Neuronal stem cell (in vitro differentiated cells): ENCODE measurements around the gene IFIT5.

Experiments used
- DNase-seq: peaks from one replicate; pipeline ENCODE4 v3.0.0-alpha.2; 2013; ENCODE audit warnings: low spot score
- H2AFZ ChIP-seq: one replicate; pipeline ENCODE4 v1.6.1; 2013; ENCODE audit warnings: mild to moderate bottlenecking, low read length, inconsistent platforms
- H2AK5ac ChIP-seq: 2 replicates; pipeline ENCODE4 v1.6.1; 2013; ENCODE audit warnings: low read depth, mild to moderate bottlenecking, inconsistent platforms, low read length, moderate library complexity, mixed read lengths
- H2BK120ac ChIP-seq: 2 replicates; pipeline ENCODE4 v1.6.1; 2013; ENCODE audit warnings: low read depth, mild to moderate bottlenecking, inconsistent platforms, low read length, moderate library complexity, mixed read lengths
- H2BK12ac ChIP-seq: one replicate; pipeline ENCODE4 v1.6.1; 2013; ENCODE audit warnings: low read length, inconsistent platforms
- H2BK15ac ChIP-seq: 2 replicates; pipeline ENCODE4 v1.6.1; 2013; ENCODE audit warnings: mild to moderate bottlenecking, low read length, inconsistent platforms, mixed read lengths
- H2BK5ac ChIP-seq: one replicate; pipeline ENCODE4 v1.6.1; 2013; ENCODE audit warnings: inconsistent platforms, mild to moderate bottlenecking, low read length, moderate library complexity
- H3K14ac ChIP-seq: one replicate; pipeline ENCODE4 v1.6.1; 2013; ENCODE audit warnings: low read length, inconsistent platforms
- H3K18ac ChIP-seq: 2 replicates; pipeline ENCODE4 v1.6.1; 2013; ENCODE audit warnings: low read length, inconsistent platforms
- H3K23ac ChIP-seq: 2 replicates; pipeline ENCODE4 v1.6.1; 2013; ENCODE audit warnings: low read depth, mild to moderate bottlenecking, mixed read lengths, low read length, inconsistent platforms; ENCODE audit not compliant: poor library complexity
- H3K27ac ChIP-seq: replicated peaks from 3 replicates; pipeline ENCODE4 v1.5.1; 2013; ENCODE audit warnings: low read length, inconsistent platforms
- H3K27me3 ChIP-seq, 3 experiments: 2 replicates each; pipeline ENCODE4 v1.6.1; 2013; ENCODE audit warnings: low read length in 3 of 3, mild to moderate bottlenecking in 2 of 3, inconsistent platforms in 1 of 3, low read depth in 1 of 3, mixed read lengths in 1 of 3, moderate library complexity in 1 of 3; ENCODE audit not compliant: control insufficient read depth in 3 of 3, insufficient read depth in 3 of 3
- H3K36me3 ChIP-seq, 2 donors: replicated peaks in 1 of 2; 2 replicates each; pipeline ENCODE4 v1.6.1; 2013; ENCODE audit warnings: low read length in 2 of 2; ENCODE audit not compliant: control insufficient read depth in 2 of 2, insufficient read depth in 2 of 2
- H3K4ac ChIP-seq: 2 replicates; pipeline ENCODE4 v1.6.1; 2013; ENCODE audit warnings: inconsistent platforms, mild to moderate bottlenecking, low read length, moderate library complexity
- H3K4me1 ChIP-seq, 2 donors: 1 replicate in 1 of 2; 2 replicates in 1 of 2; pipeline ENCODE4 v1.6.1; 2013; ENCODE audit warnings: low read length in 2 of 2, low read depth in 1 of 2; ENCODE audit not compliant: control insufficient read depth in 2 of 2, insufficient read depth in 1 of 2
- H3K4me2 ChIP-seq: one replicate; pipeline ENCODE4 v1.6.1; 2013; ENCODE audit warnings: mild to moderate bottlenecking, low read length, inconsistent platforms; ENCODE audit not compliant: insufficient read depth, poor library complexity, severe bottlenecking
- H3K4me3 ChIP-seq, 2 donors: 2 replicates each; pipeline ENCODE4 v1.5.1; 2013; ENCODE audit warnings: low read length in 2 of 2, mild to moderate bottlenecking in 2 of 2, inconsistent platforms in 1 of 2, moderate library complexity in 1 of 2
- H3K79me1 ChIP-seq: one replicate; pipeline ENCODE4 v1.6.1; 2013; ENCODE audit warnings: low read depth, mild to moderate bottlenecking, inconsistent platforms, low read length, moderate library complexity
- H3K9ac ChIP-seq: one replicate; pipeline ENCODE4 v1.6.1; 2013; ENCODE audit warnings: mild to moderate bottlenecking, low read depth, low read length, inconsistent platforms; ENCODE audit not compliant: poor library complexity
- H3K9me3 ChIP-seq, 2 donors: replicated peaks in 1 of 2; 2 replicates each; pipeline versions ENCODE3 to v1.6.1; 2013; ENCODE audit warnings: low read length in 2 of 2, mild to moderate bottlenecking in 2 of 2, inconsistent platforms in 1 of 2, low read depth in 1 of 2, mixed read lengths in 1 of 2, moderate library complexity in 1 of 2; ENCODE audit not compliant: control insufficient read depth in 2 of 2, insufficient read depth in 1 of 2
- H4K8ac ChIP-seq: one replicate; pipeline ENCODE4 v1.6.1; 2013; ENCODE audit warnings: low read depth, mild to moderate bottlenecking, inconsistent platforms, low read length, moderate library complexity
- H4K91ac ChIP-seq: one replicate; pipeline ENCODE4 v1.6.1; 2013; ENCODE audit warnings: low read length, low read depth, mild to moderate bottlenecking, inconsistent platforms; ENCODE audit not compliant: poor library complexity
- WGBS, 2 donors: extraction: QIAGEN DNeasy Blood & Tissue Kit; methylation state at CpG; one replicate each; pipeline ENCODE4 v1.1.7; 2013; ENCODE audit warnings: missing lambda C conversion rate in 2 of 2, mixed read lengths in 1 of 2; ENCODE audit not compliant: insufficient read length in 2 of 2, insufficient replicate concordance in 1 of 2; ENCODE audit errors: extremely low coverage in 2 of 2; 5-methylcytosine and 5-hydroxymethylcytosine counted together

The IFIT5 gene

GRCh38 chr10:89371079-89371478 is 43.3 kb upstream of the IFIT5 start:
- no peak overlapping the region for H2AK5ac ChIP-seq
- H2BK120ac ChIP-seq = no peak overlapping the region
- no peak overlapping the region for H3K4ac ChIP-seq
- no peak overlapping the region for H2BK5ac ChIP-seq
- H3K36me3 ChIP-seq = no peaks in the 10 kb centered on the region
- no peak overlapping the region for H4K8ac ChIP-seq
- no peak overlapping the region for H3K14ac ChIP-seq
- DNase-seq = no peak
- no peak overlapping the region for H3K27ac ChIP-seq
- H3K27me3 ChIP-seq = no peaks in the 10 kb centered on the region
- H3K4me2 ChIP-seq = no peak overlapping the region
- H3K4me1 ChIP-seq = peaks cover 15 to 23% of the 10 kb centered on the region in 2 donors
- no peak overlapping the region for H2AFZ ChIP-seq
- no peak overlapping the region for H2BK12ac ChIP-seq
- H3K79me1 ChIP-seq = no peaks in the 10 kb centered on the region
- H3K4me3 ChIP-seq = no peak overlapping the region
- H3K18ac ChIP-seq = no peak overlapping the region
- H4K91ac ChIP-seq = no peak overlapping the region
- no peak overlapping the region for H3K9ac ChIP-seq
- no peak overlapping the region for H3K23ac ChIP-seq
- no peak overlapping the region for H2BK15ac ChIP-seq
- H3K9me3 ChIP-seq = no peaks in the 10 kb centered on the region

- Histone ChIP-seq H3K27me3 (no peaks in the 10 kb centered on the region), H2BK5ac (no peak overlapping the region), H3K4ac (no peak overlapping the region), H2AK5ac (no peak overlapping the region), H3K18ac (no peak overlapping the region), H3K27ac (no peak overlapping the region), H3K14ac (no peak overlapping the region), H3K4me2 (no peak overlapping the region), H4K8ac (no peak overlapping the region), H3K9me3 (no peaks in the 10 kb centered on the region), H2BK12ac (no peak overlapping the region), H2BK120ac (no peak overlapping the region), H2AFZ (no peak overlapping the region), H3K4me3 (no peak overlapping the region), H3K4me1 (peaks cover 15 to 23% of the 10 kb centered on the region in 2 donors), H3K36me3 (no peaks in the 10 kb centered on the region), H3K9ac (no peak overlapping the region), H3K23ac (no peak overlapping the region), H4K91ac (no peak overlapping the region), H2BK15ac (no peak overlapping the region), H3K79me1 (no peaks in the 10 kb centered on the region)
- no peak for DNase-seq
- WGBS, 2 donors = no CpG with 5 or more reads among the region's 3 CpGs
Observed at GRCh38 chr10:89371987-89372386, 42.4 kb upstream of the IFIT5 start.

DNA sequence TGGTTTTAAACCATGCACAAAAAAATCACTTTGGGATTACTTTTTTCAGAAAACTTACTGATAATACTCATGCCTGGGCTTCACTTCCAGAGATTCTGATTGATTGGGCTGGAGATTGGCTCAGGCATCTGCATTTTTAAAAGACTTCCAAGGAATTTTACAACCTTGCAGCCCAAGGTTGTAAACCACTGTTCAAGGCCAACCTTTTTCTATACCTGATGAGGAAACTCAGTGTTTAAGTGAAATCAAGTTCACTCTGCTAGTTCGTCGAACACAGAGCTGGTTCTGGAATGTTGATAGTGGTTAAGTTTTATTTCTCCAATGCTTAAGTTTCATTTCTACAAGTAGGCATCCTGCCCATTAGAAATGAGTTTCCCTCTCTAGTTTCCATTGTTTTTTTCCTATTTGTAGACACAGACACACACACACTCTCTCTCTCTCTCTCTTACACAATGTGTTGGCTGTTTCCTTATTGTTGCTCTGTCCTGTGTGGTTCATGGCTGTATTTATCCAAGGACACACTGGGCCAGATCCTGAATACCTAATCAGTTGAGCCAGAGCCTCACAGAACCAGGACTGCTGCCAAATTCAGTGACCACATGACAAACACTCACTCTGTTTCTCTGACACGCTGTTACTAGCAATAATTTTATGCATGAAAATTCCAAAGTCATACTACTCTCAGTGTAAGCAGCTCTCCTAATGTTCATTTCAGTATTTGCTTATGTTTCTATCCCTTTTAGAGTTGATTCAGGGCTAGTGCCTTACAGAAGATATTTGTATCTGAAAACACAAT is 40.3 kb upstream of the IFIT5 start:
- Histone ChIP-seq H4K8ac (no peak overlapping the region), H3K79me1 (no peaks in the 10 kb centered on the region), H3K4me1 (peaks cover 4 to 13% of the 10 kb centered on the region in 2 donors), H3K27me3 (no peaks in the 10 kb centered on the region), H2BK5ac (no peak overlapping the region), H3K14ac (no peak overlapping the region), H3K4ac (no peak overlapping the region), H3K4me2 (no peak overlapping the region), H3K36me3 (no peaks in the 10 kb centered on the region), H3K4me3 (no peak overlapping the region), H2BK12ac (no peak overlapping the region), H2AFZ (peak overlapping the region; percentile 7), H2AK5ac (no peak overlapping the region), H3K9ac (no peak overlapping the region), H2BK120ac (no peak overlapping the region), H3K23ac (no peak overlapping the region), H3K9me3 (no peaks in the 10 kb centered on the region), H2BK15ac (no peak overlapping the region), H3K18ac (no peak overlapping the region), H4K91ac (no peak overlapping the region), H3K27ac (no peak overlapping the region)
- DNase-seq = no peak
- WGBS, 2 donors = no CpG with 5 or more reads among the region's 3 CpGs

DNA sequence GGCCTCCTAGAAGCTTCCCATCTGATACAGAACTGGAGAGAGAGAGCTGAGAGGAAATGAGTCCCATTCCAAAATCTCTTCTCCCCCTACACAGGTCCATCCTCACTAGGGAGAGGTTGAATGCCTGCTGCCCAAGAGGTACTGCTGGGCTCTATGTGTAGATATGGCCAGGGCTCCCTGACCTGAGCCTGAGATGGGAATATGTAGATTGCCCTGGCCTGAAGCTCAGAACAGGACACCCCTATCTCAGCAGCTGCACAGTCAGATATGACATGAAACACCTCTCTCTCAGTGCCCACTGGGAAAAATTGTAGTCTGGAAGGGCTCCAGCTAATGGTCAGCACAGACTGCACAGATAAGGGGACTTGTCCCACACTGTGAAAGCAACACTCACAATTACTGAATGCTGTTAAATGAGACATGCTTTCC is 39.6 kb upstream of the IFIT5 start:
- Histone ChIP-seq H4K91ac (no peak overlapping the region), H2BK5ac (no peak overlapping the region), H4K8ac (no peak overlapping the region), H2BK12ac (no peak overlapping the region), H3K4me2 (no peak overlapping the region), H3K79me1 (no peaks in the 10 kb centered on the region), H3K4ac (no peak overlapping the region), H3K9ac (no peak overlapping the region), H3K27ac (no peak overlapping the region), H3K27me3 (no peaks in the 10 kb centered on the region), H3K4me3 (no peak overlapping the region), H3K9me3 (no peaks in the 10 kb centered on the region), H2AFZ (no peak overlapping the region), H3K4me1 (peaks cover 2 to 10% of the 10 kb centered on the region in 2 donors), H2BK120ac (no peak overlapping the region), H3K14ac (no peak overlapping the region), H2BK15ac (no peak overlapping the region), H3K23ac (no peak overlapping the region), H3K18ac (no peak overlapping the region), H3K36me3 (no peaks in the 10 kb centered on the region), H2AK5ac (no peak overlapping the region)
- no peak for DNase-seq
